Stimulated activated naive CD8-positive, alpha-beta T cell treated with anti-CD3 and anti-CD28 coated beads, Interleukin-15, Interleukin-2, amounts not matched to agents 100 ng/mL and 50 ng/mL, for 24 hours (primary cell): ENCODE data around the gene VANGL1.

Source experiments
- H3K27ac Mint-ChIP-seq: one replicate; pipeline ENCODE4 v1.8.0; 2021; ENCODE audit warnings: mild to moderate bottlenecking, mixed read lengths
- H3K27me3 Mint-ChIP-seq: one replicate; pipeline ENCODE4 v1.8.0; 2021; ENCODE audit warnings: mixed read lengths
- H3K36me3 Mint-ChIP-seq: one replicate; pipeline ENCODE4 v1.8.0; 2021; ENCODE audit warnings: low read depth, mixed read lengths
- H3K4me1 Mint-ChIP-seq: one replicate; pipeline ENCODE4 v1.8.0; 2021; ENCODE audit warnings: low read depth, mixed read lengths
- H3K4me3 Mint-ChIP-seq: one replicate; pipeline ENCODE4 v1.8.0; 2021; ENCODE audit warnings: mild to moderate bottlenecking, mixed read lengths
- H3K9me3 Mint-ChIP-seq: one replicate; pipeline ENCODE4 v1.8.0; 2021; ENCODE audit warnings: mixed read lengths

The VANGL1 gene

GRCh38 chr1:115692224-115692623, 50.5 kb downstream of the VANGL1 start:
- no peaks in the 10 kb centered on the region for H3K36me3 Mint-ChIP-seq
- H3K4me1 Mint-ChIP-seq, result no peaks in the 10 kb centered on the region
- no peak overlapping the region for H3K4me3 Mint-ChIP-seq
- no peak overlapping the region for H3K27ac Mint-ChIP-seq
- H3K9me3 Mint-ChIP-seq, result no peaks in the 10 kb centered on the region
- no peaks in the 10 kb centered on the region for H3K27me3 Mint-ChIP-seq

GRCh38 chr1:115694805-115695204, 53.0 kb downstream of the VANGL1 start:
- H3K36me3 Mint-ChIP-seq, result no peaks in the 10 kb centered on the region
- H3K4me3 Mint-ChIP-seq, result no peak overlapping the region
- H3K27me3 Mint-ChIP-seq, result peaks cover 4% of the 10 kb centered on the region
- no peaks in the 10 kb centered on the region for H3K4me1 Mint-ChIP-seq
- no peak overlapping the region for H3K27ac Mint-ChIP-seq
- no peaks in the 10 kb centered on the region for H3K9me3 Mint-ChIP-seq

DNA sequence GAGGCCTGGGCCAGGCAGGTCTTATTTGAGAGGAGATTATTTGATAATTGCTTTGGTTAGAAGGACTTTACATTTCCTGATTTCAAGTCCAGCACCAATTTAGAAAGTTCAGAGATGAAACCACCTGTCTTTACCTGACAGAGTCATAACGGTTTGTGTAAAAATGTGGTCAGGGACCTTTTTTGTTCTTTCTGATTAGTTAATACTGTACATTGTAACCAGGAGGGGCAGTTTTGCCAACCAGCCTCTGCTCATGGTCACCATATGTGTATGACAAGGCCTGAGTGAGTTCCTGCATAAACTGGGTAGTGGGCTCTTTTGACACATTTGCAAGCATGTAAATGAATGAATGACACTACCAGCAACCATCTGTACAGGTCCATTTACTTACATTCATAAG, 55.8 kb downstream of the VANGL1 start:
- H3K4me3 Mint-ChIP-seq, result no peak overlapping the region
- no peaks in the 10 kb centered on the region for H3K4me1 Mint-ChIP-seq
- no peak overlapping the region for H3K27ac Mint-ChIP-seq
- no peaks in the 10 kb centered on the region for H3K9me3 Mint-ChIP-seq
- H3K36me3 Mint-ChIP-seq, result no peaks in the 10 kb centered on the region
- H3K27me3 Mint-ChIP-seq, result peaks cover 9% of the 10 kb centered on the region

- peaks cover 9% of the 10 kb centered on the region for H3K27me3 Mint-ChIP-seq
- no peaks in the 10 kb centered on the region for H3K9me3 Mint-ChIP-seq
- no peaks in the 10 kb centered on the region for H3K4me1 Mint-ChIP-seq
- no peak overlapping the region for H3K4me3 Mint-ChIP-seq
- no peak overlapping the region for H3K27ac Mint-ChIP-seq
- no peaks in the 10 kb centered on the region for H3K36me3 Mint-ChIP-seq
Observed at GRCh38 chr1:115701090-115701489, 59.3 kb downstream of the VANGL1 start.

GRCh38 chr1:115702959-115703358, 61.2 kb downstream of the VANGL1 start:
- H3K4me1 Mint-ChIP-seq, result no peaks in the 10 kb centered on the region
- no peak overlapping the region for H3K27ac Mint-ChIP-seq
- no peaks in the 10 kb centered on the region for H3K36me3 Mint-ChIP-seq
- H3K4me3 Mint-ChIP-seq, result no peak overlapping the region
- no peaks in the 10 kb centered on the region for H3K9me3 Mint-ChIP-seq
- peaks cover 14% of the 10 kb centered on the region for H3K27me3 Mint-ChIP-seq

DNA sequence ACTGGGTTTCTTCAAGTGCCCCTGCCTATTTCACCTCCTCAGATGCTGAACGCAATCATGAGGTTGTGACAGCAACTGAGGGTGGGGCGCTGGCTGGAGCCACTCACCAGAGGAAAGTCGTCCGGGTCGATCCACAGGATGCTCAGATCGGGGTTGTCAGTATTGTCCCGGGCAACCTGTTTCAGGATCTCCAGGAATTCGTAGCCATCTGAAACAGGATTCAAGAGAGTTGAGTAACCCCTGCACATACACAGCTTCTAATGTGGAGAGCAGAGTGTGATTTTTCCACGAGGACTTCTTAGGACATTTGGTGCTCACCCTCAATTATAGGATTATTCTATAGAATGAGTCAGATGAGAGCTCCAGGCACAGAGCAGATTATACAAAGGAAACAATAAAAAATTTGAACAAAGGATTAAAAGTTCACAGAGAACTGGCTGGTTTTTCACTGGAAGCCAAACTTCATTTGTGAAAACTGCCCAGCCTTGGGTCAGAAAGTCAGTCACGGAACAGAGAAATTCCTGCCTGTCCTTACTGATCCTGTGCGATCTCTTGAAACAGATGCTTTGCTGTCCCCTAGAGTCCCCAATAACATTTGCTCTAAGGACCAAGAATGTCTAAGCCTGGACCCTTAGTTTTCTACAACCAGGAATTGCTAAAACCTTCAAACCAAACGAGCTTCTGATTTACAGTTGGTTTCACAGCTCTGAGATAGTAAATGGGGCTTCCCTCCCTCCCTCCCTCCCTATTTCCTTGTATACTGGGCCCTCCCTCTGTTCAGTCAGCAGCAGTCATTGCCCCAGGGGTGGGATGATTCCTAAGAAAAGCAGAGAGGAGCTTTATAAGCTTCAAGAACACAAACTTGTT, 63.5 kb downstream of the VANGL1 start:
- H3K4me1 Mint-ChIP-seq, result no peaks in the 10 kb centered on the region
- H3K4me3 Mint-ChIP-seq, result no peak overlapping the region
- H3K27me3 Mint-ChIP-seq, result peaks cover 19% of the 10 kb centered on the region
- H3K9me3 Mint-ChIP-seq, result no peaks in the 10 kb centered on the region
- H3K27ac Mint-ChIP-seq, result no peak overlapping the region
- no peaks in the 10 kb centered on the region for H3K36me3 Mint-ChIP-seq

GRCh38 chr1:115705963-115706362, 64.2 kb downstream of the VANGL1 start:
- H3K27ac Mint-ChIP-seq, result no peak overlapping the region
- H3K9me3 Mint-ChIP-seq, result no peaks in the 10 kb centered on the region
- no peaks in the 10 kb centered on the region for H3K4me1 Mint-ChIP-seq
- peaks cover 20% of the 10 kb centered on the region for H3K27me3 Mint-ChIP-seq
- H3K36me3 Mint-ChIP-seq, result no peaks in the 10 kb centered on the region
- H3K4me3 Mint-ChIP-seq, result no peak overlapping the region

DNA sequence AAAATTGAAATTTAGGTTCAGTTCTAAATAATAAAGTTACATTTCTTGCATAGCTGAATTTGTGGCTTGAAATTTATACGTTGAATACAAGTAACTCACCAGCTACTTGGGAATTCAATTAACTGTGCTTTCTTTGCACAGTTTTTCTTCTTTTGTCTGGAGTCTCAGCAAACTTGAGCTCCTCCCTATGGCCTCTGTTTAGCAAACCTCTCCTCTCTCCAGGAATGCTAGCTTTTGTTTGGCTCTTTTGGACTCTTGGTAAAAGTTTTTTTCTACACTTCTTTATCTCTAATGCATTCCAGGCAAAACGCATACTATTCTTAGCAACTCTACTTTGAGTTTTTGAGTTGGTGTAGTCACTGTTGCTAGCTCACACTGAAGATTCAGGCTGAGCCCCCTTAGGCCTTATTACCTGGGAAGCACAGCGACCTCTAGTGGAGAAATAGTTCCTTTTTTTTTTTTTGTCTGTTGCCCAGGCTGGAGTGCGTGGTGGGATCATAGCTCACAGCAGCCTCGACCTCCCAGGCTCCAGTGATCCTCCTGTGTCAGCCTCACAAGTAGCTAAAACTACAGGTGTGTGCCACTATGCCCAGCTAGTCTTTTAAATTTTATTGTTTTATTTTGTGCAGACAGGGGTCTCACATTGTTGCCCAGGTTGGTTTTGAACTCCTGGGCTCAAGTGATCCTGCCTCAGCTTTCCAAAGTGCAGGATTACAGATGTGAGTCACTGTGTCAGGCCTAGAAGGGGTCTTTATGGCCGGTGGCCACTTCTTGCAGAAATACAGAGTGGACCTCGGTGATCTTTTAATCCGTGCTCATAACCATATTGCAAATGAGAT, 65.0 kb downstream of the VANGL1 start:
- peaks cover 16% of the 10 kb centered on the region for H3K27me3 Mint-ChIP-seq
- H3K4me1 Mint-ChIP-seq, result no peaks in the 10 kb centered on the region
- no peak overlapping the region for H3K27ac Mint-ChIP-seq
- H3K36me3 Mint-ChIP-seq, result no peaks in the 10 kb centered on the region
- H3K9me3 Mint-ChIP-seq, result no peaks in the 10 kb centered on the region
- no peak overlapping the region for H3K4me3 Mint-ChIP-seq

- Mint-ChIP-seq H3K9me3 (no peaks in the 10 kb centered on the region), H3K36me3 (no peaks in the 10 kb centered on the region), H3K27ac (no peak overlapping the region), H3K4me3 (no peak overlapping the region), H3K4me1 (no peaks in the 10 kb centered on the region), H3K27me3 (peaks cover 16% of the 10 kb centered on the region)
Observed at GRCh38 chr1:115710859-115711624, 69.3 kb downstream of the VANGL1 start.

GRCh38 chr1:115712911-115713609, 71.3 kb downstream of the VANGL1 start:
- Mint-ChIP-seq H3K36me3 (no peaks in the 10 kb centered on the region), H3K4me3 (no peak overlapping the region), H3K9me3 (no peaks in the 10 kb centered on the region), H3K4me1 (no peaks in the 10 kb centered on the region), H3K27ac (no peak overlapping the region), H3K27me3 (peaks cover 18% of the 10 kb centered on the region)

GRCh38 chr1:115713906-115714305, 72.1 kb downstream of the VANGL1 start:
- H3K9me3 Mint-ChIP-seq, result no peaks in the 10 kb centered on the region
- H3K4me3 Mint-ChIP-seq, result no peak overlapping the region
- H3K27ac Mint-ChIP-seq, result no peak overlapping the region
- H3K4me1 Mint-ChIP-seq, result no peaks in the 10 kb centered on the region
- peaks cover 18% of the 10 kb centered on the region for H3K27me3 Mint-ChIP-seq
- no peaks in the 10 kb centered on the region for H3K36me3 Mint-ChIP-seq

DNA sequence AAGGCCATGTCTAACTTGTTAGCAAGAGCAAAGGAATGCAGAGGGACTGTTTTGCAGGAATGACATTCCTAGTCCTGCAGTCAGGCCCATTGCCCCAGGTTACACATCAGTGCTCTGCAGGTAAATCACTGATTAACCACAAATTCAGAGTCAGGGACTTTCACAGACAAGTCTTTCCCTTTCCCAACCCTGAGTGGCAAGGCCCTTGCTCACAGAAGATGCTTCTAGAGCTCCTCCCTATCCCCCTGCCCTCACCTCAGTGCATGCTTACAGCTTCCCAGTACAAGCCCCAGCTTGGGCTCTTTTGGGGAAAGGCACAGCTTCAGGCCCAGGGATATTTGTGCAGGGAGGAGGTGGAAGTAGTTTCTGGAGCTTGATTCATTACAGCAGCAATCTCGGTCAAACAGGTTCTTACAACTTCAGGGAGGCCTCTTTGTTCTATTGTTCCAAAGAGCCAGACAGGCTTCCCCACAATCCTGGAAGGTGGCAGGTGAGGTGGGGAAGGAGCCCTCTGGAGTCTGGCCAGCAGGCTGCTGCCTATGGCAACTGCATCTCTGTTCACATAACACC, 72.9 kb downstream of the VANGL1 start:
- no peak overlapping the region for H3K4me3 Mint-ChIP-seq
- no peaks in the 10 kb centered on the region for H3K36me3 Mint-ChIP-seq
- no peaks in the 10 kb centered on the region for H3K9me3 Mint-ChIP-seq
- peaks cover 15% of the 10 kb centered on the region for H3K27me3 Mint-ChIP-seq
- H3K27ac Mint-ChIP-seq, result no peak overlapping the region
- H3K4me1 Mint-ChIP-seq, result no peaks in the 10 kb centered on the region

GRCh38 chr1:115717541-115717940, 75.8 kb downstream of the VANGL1 start:
- Mint-ChIP-seq H3K4me3 (no peak overlapping the region), H3K27me3 (peaks cover 9% of the 10 kb centered on the region), H3K9me3 (no peaks in the 10 kb centered on the region), H3K27ac (no peak overlapping the region), H3K4me1 (no peaks in the 10 kb centered on the region), H3K36me3 (no peaks in the 10 kb centered on the region)
